GM19351 (cell line): ENCODE measurements around the gene C6orf62.
"Not testable (repeated sequence)": the region's sequence is repeated elsewhere in the genome, so short reads cannot be mapped to it uniquely, and the experiment has no call there.

Experiments
- ATAC-seq: cut with Tn5 transposase; IDR thresholded peaks from one replicate; pipeline ENCODE4 v1.9.1; 2021; ENCODE audit warnings: mild to moderate bottlenecking, moderate library complexity; ENCODE audit not compliant: unreplicated experiment

C6orf62 gene

GRCh38 chr6:24668997-24669361 is 50.0 kb downstream of the C6orf62 start:
- ATAC-seq: no peak

GRCh38 chr6:24668066-24668996 is 50.6 kb downstream of the C6orf62 start:
- ATAC-seq: not testable (repeated sequence)

- ATAC-seq: peak; percentile 2
Observed at GRCh38 chr6:24667378-24667803, 51.6 kb downstream of the C6orf62 start.

- peak; percentile 93 for ATAC-seq
Observed at GRCh38 chr6:24666641-24667377, 52.1 kb downstream of the C6orf62 start, which contains the start of the genes ACOT13 and TDP2. Gene ACOT13, plus strand, starts transcription at chr6:24667077. Its CDS starts 187 bp downstream, at chr6:24667264. Gene TDP2, minus strand, starts transcription at chr6:24666899. Its CDS starts 37 bp downstream, at chr6:24666862.

- ATAC-seq: peak; percentile 41
Observed at GRCh38 chr6:24666097-24666640, 52.8 kb downstream of the C6orf62 start.

- ATAC-seq: no peak
Observed at GRCh38 chr6:24664046-24664987, 54.6 kb downstream of the C6orf62 start.

- ATAC-seq: no peak
Observed at GRCh38 chr6:24663189-24663588, 55.8 kb downstream of the C6orf62 start.

- ATAC-seq: no peak
Observed at GRCh38 chr6:24662236-24662635, 56.7 kb downstream of the C6orf62 start.

GRCh38 chr6:24661759-24662158 is 57.2 kb downstream of the C6orf62 start:
- ATAC-seq: not testable (repeated sequence)

GRCh38 chr6:24660105-24660504 is 58.8 kb downstream of the C6orf62 start:
- no peak for ATAC-seq

GRCh38 chr6:24659561-24659960 is 59.4 kb downstream of the C6orf62 start:
- ATAC-seq: no peak

- no peak for ATAC-seq
Observed at GRCh38 chr6:24658573-24659560, 60.1 kb downstream of the C6orf62 start.

- no peak for ATAC-seq
Observed at GRCh38 chr6:24655215-24655614, 63.7 kb downstream of the C6orf62 start.
